NCI-H128 (cell line): ENCODE measurements around the gene BTG1.
"Not testable (repeated sequence)": the region's sequence is repeated elsewhere in the genome, so short reads cannot be mapped to it uniquely, and the experiment has no call there.

Experiments
- DNase-seq: peaks from one replicate; lab custom pipeline; 2025; ENCODE audit not compliant: unreplicated experiment; lab: John Stamatoyannopoulos, UW

BTG1 gene

DNA sequence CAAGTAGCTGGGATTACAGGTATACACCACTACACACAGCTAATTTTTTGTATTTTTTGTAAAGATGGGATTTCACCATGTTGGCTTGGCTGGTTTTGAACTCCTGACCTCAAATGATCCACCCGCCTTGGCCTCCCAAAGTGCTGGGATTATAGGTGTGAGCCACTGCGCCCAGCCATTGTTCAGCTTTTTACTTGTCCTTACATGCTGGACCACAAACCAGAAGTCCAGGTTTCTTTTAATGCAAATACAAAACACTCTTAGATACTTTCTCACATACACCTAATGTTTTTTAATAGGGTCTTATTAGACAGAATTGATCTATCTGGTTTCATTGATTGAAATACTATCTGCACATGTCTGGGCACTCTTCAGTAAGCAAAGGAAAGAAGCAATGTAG lies 40.5 kb downstream of the BTG1 start:
- no peak for DNase-seq

DNA sequence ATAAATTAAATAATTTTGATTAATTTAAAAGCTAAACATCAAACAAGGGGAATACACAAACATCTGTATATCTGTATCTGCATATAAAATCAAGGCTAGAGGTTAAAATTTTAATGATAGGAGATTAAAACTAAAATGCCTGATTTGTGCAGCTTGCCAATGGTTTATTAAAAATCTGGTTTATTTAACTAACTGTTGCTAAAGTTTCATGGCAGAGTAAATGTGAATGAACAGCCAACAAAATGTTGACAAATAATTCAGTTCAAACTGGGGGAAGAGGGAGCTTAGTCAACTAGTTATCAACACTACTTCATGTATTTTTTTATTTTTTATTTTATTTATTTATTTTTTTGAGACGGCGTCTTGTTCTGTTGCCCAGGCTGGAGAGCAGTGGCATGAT lies 43.0 kb downstream of the BTG1 start:
- DNase-seq, result no peak

DNA sequence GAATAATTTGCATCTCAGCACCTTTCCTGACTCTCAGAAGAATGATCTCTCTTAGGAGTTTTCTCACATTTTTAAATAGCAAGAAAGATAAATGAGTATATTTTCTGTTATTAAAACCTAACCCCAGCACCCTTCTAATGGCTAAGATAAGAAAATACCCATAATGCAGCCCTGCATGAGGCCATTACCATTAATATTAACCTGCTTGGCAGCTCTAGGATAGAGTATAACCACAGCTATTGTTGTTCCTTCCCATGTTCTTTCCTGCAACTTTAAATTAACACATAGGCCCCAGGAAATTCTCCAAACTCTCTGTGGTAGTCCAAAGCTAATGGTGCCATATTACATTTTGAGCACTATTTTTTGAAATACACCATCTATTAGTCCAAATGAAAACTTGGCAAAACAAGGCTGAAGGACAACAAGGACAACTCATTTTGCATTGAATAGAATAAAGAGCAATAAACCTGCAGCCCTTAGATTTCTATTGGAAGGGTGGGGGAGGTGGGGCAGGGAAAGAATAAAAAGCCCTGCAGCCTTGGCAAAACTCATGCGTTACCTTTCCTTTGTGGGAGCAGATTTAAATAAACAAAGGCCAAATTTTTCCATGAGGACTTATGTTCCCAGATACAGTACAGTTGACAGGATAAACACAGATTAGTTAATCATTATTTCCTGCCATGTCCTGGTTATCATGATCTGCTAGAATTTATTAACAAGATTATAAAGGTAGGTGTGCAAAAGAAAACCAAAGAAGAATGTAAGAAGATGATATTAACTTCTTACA lies 46.9 kb downstream of the BTG1 start:
- no peak for DNase-seq

DNA sequence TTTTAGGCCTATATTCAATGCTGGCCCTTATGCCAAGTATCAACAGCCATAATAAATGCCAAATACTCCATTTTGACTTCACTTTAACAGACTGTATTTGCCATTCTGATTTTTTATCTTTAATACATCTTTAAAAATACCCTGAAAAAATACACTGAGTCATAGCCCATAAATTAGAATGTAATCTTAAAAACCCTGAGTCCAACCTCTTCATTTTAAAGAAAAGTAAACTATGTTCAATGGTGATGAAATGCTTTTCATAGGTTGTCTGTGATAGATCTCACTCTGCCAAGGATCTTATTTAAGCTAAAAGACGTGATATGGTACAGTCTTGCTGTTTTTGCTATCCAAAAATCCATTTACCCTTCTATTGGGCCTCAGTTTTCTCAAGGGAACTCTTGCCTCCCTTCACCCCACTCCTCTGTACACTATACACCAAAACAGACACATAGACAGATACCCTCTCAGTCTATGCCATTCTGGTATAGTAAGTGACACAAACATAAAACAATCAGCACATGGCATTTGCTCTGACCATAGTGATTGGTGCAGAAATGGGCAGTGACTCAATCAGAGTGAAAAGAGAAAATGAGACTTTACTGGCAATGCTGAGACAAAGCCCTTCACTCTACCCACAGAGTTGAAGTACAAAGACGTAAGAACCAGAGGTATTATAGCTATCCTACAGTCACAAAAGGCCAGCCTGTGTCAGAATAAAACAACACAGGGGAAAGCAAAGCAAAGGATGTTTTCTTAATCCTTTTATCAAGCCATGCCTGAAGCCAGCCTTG lies 49.1 kb downstream of the BTG1 start:
- DNase-seq, result no peak

DNA sequence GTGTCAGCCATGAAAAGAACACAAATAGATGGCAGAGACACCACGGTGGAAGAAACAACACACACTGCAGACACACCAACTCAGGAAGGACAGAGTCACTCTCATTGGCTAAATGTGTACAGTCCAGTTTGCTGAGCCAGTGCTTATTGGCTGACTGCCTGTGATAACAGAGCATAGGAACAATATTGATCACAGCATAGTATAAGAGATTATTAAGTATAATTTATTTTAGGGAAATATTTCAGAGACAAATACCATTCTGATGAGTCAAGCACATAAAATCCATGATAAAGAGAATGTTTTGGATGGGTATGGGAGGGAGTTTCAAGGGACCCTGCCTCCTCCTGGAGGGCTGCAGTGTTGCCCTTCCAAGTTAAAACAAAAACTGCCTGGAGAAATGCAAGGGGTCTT lies 50.9 kb downstream of the BTG1 start:
- no peak for DNase-seq

DNA sequence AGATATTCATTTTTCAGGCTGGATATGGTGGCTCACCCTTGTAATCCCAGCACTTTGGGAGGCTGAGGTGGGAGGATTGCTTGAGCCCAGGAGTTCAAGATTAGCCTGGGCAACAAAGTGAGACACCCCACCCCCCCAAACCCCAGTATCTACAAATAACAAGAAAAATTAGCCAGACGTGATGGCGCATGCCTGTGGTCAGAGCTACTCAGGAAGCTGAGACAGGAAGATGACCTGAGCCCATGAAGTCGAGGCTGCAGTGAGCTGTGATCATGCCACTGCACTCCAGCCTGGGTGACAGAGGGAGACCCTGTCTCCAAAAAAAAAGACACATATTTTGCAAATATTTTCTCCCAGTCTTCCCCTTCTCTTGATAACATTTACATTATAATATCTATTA lies 51.3 kb downstream of the BTG1 start:
- DNase-seq, result not testable (repeated sequence)
